GM18505 (cell line): Measurements from ENCODE around the gene NOL4L.
"Not testable (repeated sequence)": the region's sequence is repeated elsewhere in the genome, so short reads cannot be mapped to it uniquely, and the experiment has no call there.

Source experiments
- ATAC-seq: cut with Tn5 transposase; IDR thresholded peaks from one replicate; pipeline ENCODE4 v1.9.1; 2021; ENCODE audit not compliant: unreplicated experiment
- POLR2A ChIP-seq: IDR thresholded peaks from 4 replicates; pipeline ENCODE4 v1.6.1; 2011; ENCODE audit warnings: borderline replicate concordance; ENCODE audit not compliant: insufficient read depth, insufficient read length; ENCODE audit errors: extremely low read depth

The NOL4L gene

DNA sequence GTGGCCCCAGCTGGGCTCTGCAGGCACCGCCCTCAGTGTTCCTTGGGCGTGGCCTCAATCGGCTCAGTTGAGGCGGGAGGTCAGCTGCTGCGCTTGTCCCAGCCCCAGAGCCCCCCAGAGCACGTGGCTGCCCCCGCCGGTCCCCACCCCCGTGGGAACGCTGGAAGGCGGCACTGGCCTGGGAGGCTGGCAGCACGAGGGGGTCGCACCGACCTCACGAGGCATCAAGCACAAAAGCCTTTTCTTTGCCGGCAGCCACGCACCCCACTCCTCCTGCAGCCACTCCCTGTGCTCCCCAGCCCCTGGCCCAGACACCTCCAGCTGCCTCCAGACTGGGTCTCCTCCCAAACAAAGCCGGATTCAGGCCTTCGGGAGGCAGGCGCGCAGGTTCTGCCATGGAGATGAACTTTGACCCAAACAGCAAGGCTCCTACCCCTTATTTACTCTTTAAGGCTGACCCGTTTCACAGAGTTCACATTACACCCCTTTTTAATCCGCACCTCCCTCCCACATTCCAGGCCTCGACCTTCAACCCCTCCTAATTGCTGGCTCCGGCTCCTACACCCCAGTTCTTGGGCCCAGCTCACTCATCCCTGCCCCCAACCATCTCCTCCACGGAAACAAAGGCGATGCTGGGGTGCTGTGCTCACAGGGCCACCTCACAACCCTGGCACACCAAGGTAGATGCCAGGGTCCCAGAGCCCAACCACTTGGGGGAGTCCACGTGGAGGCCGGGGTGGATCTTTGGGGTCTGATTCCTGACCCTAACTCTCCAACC lies 111.7 kb downstream of the NOL4L start:
- no peak for TF ChIP-seq POLR2A
- ATAC-seq = no peak

DNA sequence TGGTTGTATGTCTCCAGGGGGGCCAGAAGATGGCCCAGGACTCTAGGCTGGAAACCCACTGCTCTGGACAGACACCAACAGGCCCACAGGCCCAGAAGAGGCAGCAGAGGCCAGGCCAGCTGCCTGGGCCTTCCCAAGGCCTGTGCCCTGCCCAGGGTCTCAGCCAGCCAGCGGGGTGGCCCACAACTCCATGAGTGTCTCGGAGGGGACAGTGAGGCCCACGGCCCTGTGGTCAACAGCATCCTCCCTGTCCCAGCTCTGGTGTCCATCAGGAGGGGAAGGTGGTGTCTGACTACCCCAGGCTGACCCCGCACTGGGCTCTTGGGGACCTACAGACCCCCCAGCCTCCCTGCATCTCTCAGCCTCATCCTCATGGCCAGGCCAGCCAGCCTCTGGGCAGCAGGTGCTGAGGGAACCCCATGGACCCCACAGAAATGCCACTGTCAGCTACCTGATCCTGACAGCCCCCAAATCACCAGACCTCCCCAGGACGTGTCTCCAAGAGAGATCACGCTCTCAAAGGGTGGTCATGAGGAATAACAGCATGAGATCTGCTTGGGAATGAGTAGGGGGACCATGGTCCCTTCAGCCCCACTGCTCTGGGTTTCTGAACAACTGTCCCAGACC lies 112.4 kb downstream of the NOL4L start:
- ATAC-seq = no peak
- TF ChIP-seq POLR2A = no peak

DNA sequence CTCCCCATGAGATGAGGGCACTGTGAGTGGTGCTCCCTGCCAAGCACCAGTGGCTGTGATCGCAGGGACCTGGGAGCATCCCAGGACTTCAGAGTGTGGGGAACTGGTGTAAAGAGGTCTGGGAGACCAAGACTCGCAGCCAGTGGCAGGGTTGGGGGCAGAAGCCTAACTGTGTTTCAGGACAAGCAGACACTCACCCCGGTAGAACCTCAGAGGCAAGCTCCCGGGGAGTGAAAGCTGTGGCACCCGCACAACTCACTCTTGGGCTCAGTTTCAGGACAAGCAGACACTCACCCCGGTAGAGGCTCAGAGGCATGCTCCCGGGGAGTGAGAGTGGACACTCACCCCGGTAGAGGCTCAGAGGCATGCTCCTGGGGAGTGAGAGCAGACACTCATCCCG lies 114.2 kb downstream of the NOL4L start:
- no peak for TF ChIP-seq POLR2A
- ATAC-seq = no peak

DNA sequence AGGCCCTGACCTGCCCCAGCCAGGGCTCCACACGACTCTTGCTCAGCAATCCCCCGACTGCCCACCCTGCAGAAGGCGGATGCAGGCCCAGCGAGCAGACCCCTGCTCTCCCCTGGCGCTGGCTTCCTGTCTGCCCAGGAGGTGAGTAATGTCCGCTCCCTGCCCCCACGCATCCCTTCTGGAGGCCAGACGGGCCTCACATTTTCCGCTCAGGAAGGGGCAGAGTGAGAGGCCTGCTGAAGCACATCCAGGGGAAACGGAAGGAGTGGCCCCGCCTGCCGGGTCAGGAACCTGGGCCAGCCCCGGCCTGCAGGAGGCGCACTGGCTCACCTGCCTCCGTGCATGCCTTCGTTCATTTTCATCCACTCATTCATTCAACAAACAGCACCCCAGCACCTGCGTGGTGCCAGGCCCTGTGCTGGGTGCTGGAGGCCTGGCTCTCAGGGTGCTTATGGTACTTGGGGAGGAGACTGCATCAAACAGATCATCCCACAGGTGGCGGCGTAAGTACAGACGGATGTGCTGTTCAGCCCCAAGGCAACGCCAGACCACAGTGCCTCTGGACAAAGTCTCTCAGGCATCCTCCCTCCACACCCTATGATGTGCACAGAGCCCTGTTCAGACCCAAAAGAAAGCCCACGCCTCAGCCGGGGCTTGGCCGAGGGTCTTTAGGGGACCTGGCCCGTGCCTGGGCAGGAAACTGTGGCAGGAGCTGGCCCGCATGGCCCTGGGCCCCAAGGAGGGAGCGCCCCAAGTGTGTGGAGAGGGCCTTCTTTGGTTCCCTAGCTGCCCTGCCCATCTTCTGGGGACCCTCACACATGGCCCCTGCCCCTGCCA lies 114.9 kb downstream of the NOL4L start:
- no peak for TF ChIP-seq POLR2A
- ATAC-seq = no peak

DNA sequence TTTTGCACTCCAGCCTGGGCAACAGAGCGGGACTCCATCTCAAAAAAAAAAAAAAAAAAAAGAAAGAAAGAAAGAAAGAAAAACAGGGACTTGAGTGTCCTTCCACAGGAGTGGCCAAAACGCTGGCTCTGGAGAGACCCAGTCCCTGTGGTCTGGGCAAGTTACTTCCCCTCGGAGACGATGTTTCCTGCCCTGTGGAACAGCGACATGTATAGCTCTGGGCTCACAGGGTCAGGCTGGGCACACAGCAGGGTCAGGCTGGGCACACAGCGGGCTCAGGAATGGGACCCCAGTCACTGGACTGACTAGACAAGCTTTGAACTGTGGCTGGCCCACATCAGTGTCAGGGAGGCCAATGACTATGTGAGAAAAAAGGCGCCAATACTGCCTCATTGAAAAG lies 116.3 kb downstream of the NOL4L start:
- ATAC-seq = no peak
- TF ChIP-seq POLR2A = no peak

DNA sequence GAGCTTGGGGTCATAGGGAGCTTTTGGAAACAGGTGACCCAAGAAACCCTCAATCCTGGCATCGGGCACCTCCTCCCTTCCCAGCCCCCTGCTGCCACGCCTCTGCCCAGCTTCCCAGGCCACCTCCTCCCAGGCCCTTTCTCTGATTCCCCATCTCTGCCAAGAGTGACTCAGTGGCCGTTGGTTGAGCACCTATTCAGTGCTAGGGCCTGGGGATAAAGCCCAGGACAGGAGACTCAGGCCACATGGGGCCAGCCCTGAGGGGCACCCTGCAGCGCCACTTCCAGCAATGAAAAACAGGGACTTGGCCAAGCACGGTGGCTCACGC lies 116.9 kb downstream of the NOL4L start:
- no peak for ATAC-seq
- no peak for TF ChIP-seq POLR2A

DNA sequence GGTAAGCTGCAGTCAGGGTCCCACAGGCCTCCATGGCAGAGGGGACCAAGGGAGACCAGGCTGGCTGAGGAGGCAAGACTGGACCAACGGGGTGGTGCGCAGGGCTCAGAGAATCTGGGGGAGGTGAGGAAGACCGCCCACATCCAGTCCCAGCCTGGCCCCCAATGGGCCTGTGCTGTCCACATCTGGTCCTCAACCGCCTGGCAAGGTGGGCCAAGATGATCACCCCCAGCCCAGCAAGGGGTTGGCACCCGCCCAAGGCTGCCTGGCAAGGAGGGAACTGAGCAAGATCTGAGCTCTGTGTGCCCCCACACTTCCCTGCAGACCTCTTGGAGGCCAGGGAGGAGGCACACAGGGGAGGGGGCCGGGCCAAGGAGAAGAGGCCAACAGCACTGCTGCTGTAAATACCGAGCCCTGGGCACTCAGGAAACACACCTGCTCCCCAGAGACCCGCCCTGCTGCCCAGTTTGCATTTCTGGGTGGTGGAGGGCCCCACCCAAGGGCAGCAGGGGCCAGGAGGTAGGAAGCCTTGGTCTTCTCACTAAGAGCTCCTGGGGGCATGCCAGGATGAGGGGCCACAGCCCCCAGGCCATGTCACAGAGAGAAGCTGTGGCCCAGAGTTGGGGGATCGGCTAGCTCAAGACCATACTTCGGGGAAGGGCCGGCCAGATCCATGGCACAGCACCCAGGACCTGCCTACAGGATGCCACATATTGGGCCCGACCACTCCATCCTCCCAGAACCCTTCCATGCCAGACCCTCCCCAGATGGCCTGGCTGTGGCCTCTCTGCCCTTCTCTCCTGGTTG lies 117.4 kb downstream of the NOL4L start:
- no peak for ATAC-seq

DNA sequence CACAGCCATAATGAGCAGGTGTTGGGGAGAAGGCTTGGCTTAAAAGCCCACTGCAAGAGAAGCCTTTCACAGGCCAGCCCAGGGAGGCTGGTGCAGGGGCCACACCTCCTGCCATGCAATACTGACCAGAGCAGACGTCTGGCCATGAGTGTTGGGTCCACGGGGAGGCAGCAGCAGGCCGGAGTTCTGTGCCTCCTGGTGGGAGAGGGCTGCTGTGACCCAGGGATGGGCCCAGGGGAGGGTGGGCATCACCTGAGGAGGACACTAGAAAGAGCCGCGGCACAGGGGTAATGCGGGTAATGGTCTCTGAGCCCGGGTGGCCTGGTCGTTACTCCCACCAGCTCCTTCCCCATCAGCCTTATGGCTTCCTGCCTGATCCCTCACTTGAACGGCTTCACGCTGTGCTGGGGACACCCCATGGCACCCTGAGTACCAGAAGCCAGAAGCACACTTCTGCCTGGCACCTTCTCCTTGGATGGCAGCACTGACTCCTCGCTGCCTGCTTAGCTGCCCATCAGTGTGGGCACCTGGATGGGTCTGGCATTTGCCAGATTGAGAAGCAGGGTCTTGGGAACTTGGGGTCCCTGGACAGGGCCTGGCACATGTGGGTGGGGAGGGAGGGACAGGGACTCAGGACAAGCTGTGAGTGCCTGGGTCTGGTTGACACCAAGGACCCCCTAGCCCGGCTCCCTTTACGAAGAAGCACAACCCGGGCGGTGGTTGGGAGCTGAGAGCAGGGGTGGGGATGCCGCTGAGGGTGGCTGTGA lies 118.2 kb downstream of the NOL4L start:
- TF ChIP-seq POLR2A = no peak
- no peak for ATAC-seq

More for the DNA sequence above, 117.4 kb downstream of the NOL4L start:
- no peak for TF ChIP-seq POLR2A

DNA sequence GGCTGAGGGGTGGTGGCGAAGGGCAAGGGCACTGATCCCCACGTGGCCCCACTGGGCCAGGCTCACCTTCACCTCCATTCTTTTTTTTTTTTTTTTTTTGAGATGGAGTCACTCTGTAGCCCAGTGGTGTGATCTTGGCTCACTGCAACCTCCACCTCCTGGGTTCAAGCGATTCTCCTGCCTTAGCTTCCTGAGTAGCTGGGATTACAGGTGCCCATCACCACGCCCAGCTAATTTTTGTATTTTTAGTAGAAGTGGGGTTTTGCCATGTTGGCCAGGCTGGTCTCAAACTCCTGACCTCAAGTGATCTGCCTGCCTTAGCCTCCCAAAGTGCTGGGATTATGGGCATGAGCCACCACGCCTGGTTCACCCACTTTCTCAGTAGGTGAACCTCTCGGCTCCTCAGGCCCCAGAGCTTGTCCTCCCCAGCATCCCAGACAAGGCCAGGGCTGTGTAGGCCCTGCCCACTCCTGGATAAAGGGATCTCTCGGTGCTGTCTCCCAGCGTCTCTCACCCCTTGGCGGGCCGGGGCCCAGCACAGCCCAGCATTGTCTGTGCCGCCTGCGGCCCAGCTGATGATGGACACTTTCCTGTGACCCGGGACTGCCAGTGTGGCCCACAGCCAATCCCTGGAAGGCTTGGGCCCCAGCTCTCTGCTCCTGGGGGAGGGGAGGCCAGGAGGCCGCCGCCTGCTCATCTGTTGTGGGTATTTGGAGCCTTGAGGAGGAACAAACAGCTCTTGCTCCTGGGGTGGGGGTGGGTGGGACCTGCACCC lies 119.0 kb downstream of the NOL4L start:
- ATAC-seq = not testable (repeated sequence)

DNA sequence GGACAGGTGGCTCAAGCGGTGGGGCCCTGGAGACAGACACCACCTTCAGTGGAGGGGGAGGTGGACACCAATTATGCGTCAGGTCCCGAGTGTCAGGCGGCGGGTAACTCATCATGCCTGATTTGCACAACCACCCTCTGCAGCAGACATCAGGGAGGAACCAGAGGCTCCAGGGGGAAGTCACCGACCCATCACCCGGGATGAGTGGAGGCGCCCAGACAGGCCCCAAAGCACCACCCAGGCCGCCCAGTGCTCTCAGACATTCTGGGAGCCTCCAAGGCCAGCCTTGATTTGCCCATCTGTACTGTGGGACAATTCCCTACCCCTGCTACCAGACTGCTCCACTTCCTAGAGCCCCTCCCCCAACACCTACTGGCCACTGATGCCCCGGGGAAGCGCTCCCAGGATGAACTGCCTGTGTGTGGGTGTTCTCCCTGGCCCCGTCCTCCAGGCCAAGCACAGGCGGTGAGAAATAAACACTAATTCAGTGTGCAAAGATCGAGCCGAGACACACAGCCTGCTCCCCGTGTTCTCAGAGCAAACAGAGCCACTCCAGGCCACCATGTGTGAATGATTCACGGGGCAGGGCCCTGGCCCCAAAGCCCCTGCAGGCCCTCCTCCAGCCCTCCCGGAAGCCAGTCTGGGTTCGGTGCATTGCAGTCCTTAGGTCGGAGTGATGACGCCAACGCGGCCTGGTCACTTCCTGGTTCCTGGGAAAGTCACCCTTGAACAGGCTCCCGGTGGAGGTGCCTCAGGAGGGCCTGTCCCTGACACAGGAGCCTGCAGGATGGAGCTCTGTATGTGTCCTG lies 119.8 kb downstream of the NOL4L start:
- TF ChIP-seq POLR2A = no peak
- ATAC-seq = no peak

DNA sequence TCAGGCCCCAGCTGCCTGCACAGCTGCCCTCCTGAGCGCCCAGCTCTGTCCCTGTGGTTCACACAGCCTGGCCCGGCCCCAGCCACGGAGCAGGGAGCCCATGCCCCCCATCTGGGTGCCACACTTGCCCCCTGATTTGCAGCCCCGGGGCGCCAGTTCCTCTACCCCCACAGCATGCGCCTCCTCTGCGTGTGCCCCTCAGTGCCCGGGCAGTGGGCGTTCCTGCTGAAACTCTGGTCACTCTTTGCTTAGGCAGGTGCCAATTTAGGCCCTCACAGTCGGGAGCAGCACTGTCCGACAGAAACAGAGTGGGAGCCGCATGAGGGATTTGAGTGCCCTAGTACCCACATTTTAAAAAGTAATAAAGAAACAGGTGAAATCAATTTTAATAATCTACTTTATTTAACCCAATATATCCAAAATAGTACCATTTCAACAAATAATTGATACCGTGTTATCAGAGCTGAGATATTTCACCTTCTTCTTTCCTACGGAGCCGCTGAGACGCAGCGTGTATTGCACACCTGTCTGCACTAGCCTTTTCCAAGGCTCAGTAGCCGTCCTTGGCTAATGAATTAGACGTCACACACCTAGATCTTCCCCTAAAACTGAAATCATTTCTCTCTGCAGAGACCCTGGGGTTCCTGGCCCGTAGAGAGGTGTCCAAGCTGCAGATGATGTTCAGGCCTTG lies 120.6 kb downstream of the NOL4L start:
- TF ChIP-seq POLR2A = no peak
- ATAC-seq = no peak
